Retinal pigment epithelial cell (primary cell): ENCODE results near the gene SPRR2G.
A peak's percentile ranks its signal among the peaks of the same experiment; 100 is the strongest.
"Not testable (repeated sequence)": the region's sequence is repeated elsewhere in the genome, so short reads cannot be mapped to it uniquely, and the experiment has no call there.

ENCODE experiments used
- DNase-seq: peaks from one replicate; pipeline ENCODE4 v3.0.0-alpha.2; 2010; ENCODE audit warnings: low read depth
- H3K4me3 ChIP-seq: 2 replicates; pipeline ENCODE4 v1.5.1; 2011; ENCODE audit warnings: mild to moderate bottlenecking, low read length, control low read depth, moderate library complexity
- TF ChIP-seq, protein P1 (sequence below): conservative IDR thresholded peaks from 2 replicates; pipeline ENCODE4 v1.5.1; 2011; ENCODE audit warnings: low read depth, low read length, control low read depth, inconsistent platforms

The SPRR2G gene

DNA sequence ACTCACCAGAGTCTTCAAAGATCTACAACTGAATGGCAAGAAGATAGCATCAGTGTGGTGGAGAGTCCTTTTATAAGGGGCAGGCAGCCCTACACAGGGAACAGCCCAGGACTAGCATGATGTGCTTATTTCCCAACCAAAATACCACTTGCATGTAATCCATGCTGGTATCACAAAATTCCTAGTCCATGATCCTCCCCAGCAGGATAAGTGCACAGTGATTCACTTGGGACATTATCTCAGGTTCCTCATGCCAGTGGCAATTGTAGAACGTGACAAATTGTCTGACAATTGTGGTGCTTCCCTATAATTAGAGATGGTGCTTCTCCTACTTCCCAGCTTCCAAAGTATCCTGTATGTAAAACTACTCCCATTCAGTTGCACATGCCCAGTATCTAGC, at the start of gene SPRR2G:
SPRR2G (minus strand) TSS at position 45 of the 400 bp plus-strand sequence. CDS start 780 bp downstream, outside the sequence.
- no peak within 1 kb of the TSS for H3K4me3 ChIP-seq
- no peak for DNase-seq
- TF ChIP-seq, protein P1, sequence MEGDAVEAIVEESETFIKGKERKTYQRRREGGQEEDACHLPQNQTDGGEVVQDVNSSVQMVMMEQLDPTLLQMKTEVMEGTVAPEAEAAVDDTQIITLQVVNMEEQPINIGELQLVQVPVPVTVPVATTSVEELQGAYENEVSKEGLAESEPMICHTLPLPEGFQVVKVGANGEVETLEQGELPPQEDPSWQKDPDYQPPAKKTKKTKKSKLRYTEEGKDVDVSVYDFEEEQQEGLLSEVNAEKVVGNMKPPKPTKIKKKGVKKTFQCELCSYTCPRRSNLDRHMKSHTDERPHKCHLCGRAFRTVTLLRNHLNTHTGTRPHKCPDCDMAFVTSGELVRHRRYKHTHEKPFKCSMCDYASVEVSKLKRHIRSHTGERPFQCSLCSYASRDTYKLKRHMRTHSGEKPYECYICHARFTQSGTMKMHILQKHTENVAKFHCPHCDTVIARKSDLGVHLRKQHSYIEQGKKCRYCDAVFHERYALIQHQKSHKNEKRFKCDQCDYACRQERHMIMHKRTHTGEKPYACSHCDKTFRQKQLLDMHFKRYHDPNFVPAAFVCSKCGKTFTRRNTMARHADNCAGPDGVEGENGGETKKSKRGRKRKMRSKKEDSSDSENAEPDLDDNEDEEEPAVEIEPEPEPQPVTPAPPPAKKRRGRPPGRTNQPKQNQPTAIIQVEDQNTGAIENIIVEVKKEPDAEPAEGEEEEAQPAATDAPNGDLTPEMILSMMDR, result no peak

DNA sequence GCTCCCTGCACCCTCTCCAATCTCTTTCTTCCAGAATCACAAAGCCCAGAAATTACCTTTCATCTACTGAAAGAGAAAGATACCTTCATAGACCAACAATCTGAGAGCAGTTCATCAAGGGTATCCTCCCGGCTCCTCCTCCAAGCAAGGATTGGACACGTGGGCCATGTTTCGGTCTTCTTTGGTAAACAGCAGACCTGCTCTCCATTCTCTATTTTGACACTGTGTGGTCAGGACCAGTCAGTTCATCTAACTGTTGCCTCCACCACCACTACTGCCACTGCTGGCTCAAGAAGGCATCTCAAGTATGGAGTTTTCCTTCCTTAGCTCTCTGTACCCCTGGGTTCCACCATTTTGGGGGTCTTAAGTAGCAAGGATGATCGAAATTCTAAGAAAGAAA, 44.5 kb upstream of the SPRR2G start:
- DNase-seq, result no peak
- TF ChIP-seq, protein P1, result no peak
- no peak overlapping the region for H3K4me3 ChIP-seq

DNA sequence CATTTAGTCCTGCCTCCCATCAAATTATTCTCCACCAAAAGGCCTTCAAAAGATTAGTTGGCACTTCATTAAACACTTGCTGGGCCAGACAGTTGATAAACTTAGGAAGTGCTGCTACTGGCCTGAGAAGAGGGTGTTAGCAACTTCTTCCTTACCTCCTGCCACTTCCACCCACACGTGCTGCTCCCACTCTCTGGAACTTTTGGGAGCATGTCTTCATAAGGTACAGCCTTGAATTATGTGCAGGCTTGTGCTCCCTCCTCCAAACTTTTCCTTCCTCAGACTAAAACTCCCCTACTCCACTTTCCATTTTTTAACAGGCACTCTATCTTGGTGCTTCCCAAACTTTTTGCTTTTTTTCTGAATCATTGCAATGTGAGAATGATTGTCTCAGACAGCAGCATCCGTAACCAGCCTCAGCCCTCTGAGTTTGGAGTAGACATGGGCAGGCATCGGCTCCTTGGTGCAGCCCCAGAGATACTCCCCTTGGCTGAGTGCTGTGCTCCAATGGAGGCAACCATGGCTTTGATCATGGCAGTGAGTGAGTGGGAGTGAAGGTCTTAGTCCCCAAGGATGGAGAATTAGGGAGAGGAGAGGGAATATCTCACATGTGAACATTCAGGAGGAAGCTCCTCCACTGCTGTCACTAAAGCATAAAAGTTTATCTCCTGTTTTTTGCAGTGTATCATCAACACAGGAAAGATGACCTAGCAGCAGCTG, 43.8 kb upstream of the SPRR2G start:
- no peak for DNase-seq
- no peak overlapping the region for H3K4me3 ChIP-seq
- TF ChIP-seq, protein P1, result no peak

DNA sequence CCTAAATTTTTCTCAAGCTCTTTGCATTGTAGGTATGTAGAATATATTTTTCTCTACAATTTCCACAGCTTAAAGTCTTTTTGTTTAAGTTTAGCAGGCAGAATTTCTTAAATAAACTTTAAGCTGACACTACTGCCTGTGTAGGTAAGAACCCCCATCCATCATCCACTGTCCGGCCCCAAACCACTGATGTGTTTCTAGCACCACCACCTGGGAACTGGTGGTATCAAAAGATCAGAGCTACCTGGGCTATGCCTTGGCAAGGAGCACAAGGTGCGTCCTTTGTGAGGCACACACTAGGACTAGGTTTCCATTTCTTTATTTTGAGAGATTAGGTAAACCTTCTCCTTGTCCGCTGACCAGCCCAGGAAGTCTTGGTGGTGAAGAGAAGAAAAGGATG, 42.0 kb upstream of the SPRR2G start:
- H3K4me3 ChIP-seq, result no peak overlapping the region
- TF ChIP-seq, protein P1, result peak; percentile 70
- no peak for DNase-seq

DNA sequence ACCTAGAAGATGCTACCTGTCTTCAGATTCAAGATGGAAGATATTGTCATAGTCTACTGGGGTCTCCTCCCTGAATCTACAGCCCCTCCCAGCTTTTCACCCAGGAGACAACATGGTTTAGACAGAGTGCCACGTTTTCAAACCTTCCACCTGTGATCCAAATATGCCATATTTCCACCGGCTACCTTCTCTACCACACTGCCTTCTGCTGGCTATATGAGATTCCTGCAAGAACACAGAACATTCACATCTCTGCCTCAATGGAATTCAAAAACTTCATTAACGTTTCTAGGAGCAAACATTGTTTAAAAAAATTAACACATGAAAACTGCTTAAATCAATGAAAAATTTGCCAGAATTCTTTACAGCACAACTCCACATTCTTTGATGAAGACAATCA, 39.7 kb upstream of the SPRR2G start:
- TF ChIP-seq, protein P1, result peak; percentile 69
- no peak for DNase-seq
- H3K4me3 ChIP-seq, result no peak overlapping the region

DNA sequence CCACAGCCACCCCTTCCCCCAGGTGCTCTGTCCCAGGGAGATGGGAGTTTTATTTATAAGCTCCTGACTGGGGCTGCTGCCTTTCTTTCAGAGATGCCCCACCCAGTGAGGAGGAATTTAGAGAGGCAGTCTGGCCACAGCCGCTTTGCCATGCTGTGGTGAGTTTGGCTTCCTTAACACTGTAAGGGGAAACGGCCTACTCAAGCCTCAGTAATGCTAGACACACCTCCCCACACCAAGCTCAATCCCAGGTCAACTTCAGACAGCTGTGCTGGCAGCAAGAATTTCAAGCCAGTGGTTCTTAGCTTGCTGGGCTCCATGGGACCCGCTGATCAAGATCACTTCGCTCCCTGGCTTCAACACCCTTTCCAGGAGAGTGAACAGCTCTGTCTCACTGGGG, 37.6 kb upstream of the SPRR2G start:
- not testable (repeated sequence) for DNase-seq, H3K4me3 ChIP-seq

DNA sequence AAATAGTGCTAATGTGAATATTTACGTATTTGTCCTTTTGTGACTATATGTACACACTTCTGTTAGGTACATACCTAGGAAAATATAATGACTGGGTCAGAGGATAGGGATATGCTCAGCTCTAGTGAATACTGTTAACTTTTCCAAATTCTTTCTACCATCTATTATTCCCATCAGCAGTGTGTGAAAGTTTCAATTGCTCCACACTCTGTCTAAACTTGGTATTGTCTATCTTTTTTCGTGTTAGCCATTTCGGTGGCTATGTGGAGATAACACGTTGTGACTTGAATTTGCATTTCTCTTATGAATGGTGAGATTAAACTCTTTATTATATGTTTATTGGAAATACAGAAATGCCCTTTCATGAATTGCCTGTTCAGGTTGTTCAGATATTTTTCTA, 29.9 kb upstream of the SPRR2G start:
- no peak overlapping the region for H3K4me3 ChIP-seq
- DNase-seq, result no peak
- TF ChIP-seq, protein P1, result no peak
